ENCODE data around the gene WDR1. TPM values are rescaled to one million over a fixed set of nuclear protein-coding genes. Genes with fewer than 3 reads are reported as not detected.

The WDR1 gene
- total RNA-seq, 1 experiment from 2014 or later, result 223 TPM

GRCh38 chr4:10088135-10089010 is 28.2 kb downstream of the WDR1 start:
- no peak for DNase-seq (ENCODE audit: low read depth, low spot score)
- CTCF ChIA-PET, result no interaction called here
- H3K4me1 ChIP-seq (ENCODE audit: control insufficient read depth in 1 of 2, insufficient read depth in 2 of 2, low read length in 2 of 2), result no peaks in the 10 kb centered on the region
- TF ChIP-seq CBX3 (IDR thresholded peaks at IDR 0.05; ENCODE audit: low read depth) (no peak), TCF7L2 (IDR thresholded peaks at IDR 0.05; ENCODE audit: borderline replicate concordance, extremely low read depth, insufficient read depth, insufficient read length) (no peak), SP1 (IDR thresholded peaks at IDR 0.05; ENCODE audit: low read depth) (no peak), EGR1 (IDR thresholded peaks at IDR 0.05; ENCODE audit: low read depth) (no peak), ZNF274 (IDR thresholded peaks at IDR 0.05; ENCODE audit: low read depth, low read length) (no peak), ELF1 (IDR thresholded peaks at IDR 0.05; ENCODE audit: borderline replicate concordance, low read depth) (no peak), JUND (IDR thresholded peaks at IDR 0.05) (no peak), ZFX (IDR thresholded peaks at IDR 0.05) (no peak), EZH2 (IDR thresholded peaks at IDR 0.05) (no peak)
- TF ChIP-seq, protein P1, sequence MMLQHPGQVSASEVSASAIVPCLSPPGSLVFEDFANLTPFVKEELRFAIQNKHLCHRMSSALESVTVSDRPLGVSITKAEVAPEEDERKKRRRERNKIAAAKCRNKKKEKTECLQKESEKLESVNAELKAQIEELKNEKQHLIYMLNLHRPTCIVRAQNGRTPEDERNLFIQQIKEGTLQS (IDR thresholded peaks at IDR 0.05), result no peak
- H3K4me3 ChIP-seq (replicated peaks in 1 of 2; ENCODE audit: low read depth in 1 of 2, low read length in 2 of 2), result no peak overlapping the region
- BruUV-seq (replicated peaks), result no TSS peak
- no peak overlapping the region for H3K27ac ChIP-seq (ENCODE audit: low read depth, low read length)
- intact Hi-C loops (cut with micrococcal nuclease), result no loop called here
- no peaks in the 10 kb centered on the region for H3K9me3 ChIP-seq (ENCODE audit: control insufficient read depth in 1 of 2, insufficient read depth in 1 of 2, low read depth in 1 of 2, low read length in 2 of 2)
- H3K9me2 ChIP-seq (ENCODE audit: insufficient read depth), result no peaks in the 10 kb centered on the region
- peaks cover 42 to 83% of the 10 kb centered on the region in 2 experiments for H3K36me3 ChIP-seq (ENCODE audit: control insufficient read depth in 1 of 2, insufficient read depth in 2 of 2, low read length in 2 of 2)
- POLR2A ChIA-PET, result no interaction called here
- ATAC-seq, result no peak
- no peak overlapping the region for H2AFZ ChIP-seq (ENCODE audit: low read depth, low read length, poor library complexity, severe bottlenecking)
- no peak overlapping the region for H3K4me2 ChIP-seq (ENCODE audit: low read length)
- H4K20me1 ChIP-seq (ENCODE audit: insufficient read depth), result no peaks in the 10 kb centered on the region
- RAD21 ChIA-PET (ENCODE audit: low non-redundant PET in 1 of 2, low total read pairs in 2 of 2, uncharacterized antibody in 2 of 2, unreplicated experiment in 2 of 2), result no interaction called here
- no peak overlapping the region for H3K9ac ChIP-seq (ENCODE audit: low read length)
- H3K79me2 ChIP-seq (ENCODE audit: insufficient read depth, low read length), result peaks cover 57% of the 10 kb centered on the region
- H3K27me3 ChIP-seq (ENCODE audit: insufficient read depth, low read length), result no peaks in the 10 kb centered on the region
